Measurements from ENCODE around the gene TSKS. TPM values are rescaled to one million over a fixed set of nuclear protein-coding genes. Genes with fewer than 3 reads are reported as not detected.

Gene TSKS
- total RNA-seq, 4 donors from 2014 or later = 0.49 to 4.0 TPM; not detected in 2

DNA sequence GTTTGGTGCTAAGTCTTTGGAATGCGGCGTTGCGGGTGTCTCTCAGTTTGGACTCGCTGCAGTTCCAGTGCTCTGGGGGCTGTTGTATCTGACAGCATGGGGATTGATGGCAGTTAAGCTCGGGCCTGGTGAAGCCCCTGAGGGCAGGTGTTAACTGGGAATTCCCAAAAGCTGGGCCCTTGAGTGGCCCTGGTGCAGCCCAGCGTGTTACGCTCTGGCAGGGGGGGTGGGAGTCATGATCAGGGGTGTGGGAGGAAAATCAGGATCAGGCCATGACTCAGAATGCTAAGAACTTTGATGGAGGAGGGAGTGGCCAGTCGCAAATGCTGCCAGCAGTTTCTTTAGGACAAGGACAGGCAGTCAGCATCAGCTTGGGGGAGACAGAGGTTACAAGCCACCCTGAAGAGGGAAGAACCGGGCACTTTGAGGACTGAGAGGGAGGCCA, 23.3 kb upstream of the TSKS start:
- no peak for DNase-seq (ENCODE audit: low spot score in 2 of 2)
- intact Hi-C loops (cut with DNase I; ENCODE audit: low total_unique reads) = no loop called here
- H3K4me3 ChIP-seq (ENCODE audit: low read depth, poor library complexity, severe bottlenecking) = no peak overlapping the region
- TF ChIP-seq POLR2A (IDR thresholded peaks at IDR 0.05) = no peak
- TF ChIP-seq, protein P1, sequence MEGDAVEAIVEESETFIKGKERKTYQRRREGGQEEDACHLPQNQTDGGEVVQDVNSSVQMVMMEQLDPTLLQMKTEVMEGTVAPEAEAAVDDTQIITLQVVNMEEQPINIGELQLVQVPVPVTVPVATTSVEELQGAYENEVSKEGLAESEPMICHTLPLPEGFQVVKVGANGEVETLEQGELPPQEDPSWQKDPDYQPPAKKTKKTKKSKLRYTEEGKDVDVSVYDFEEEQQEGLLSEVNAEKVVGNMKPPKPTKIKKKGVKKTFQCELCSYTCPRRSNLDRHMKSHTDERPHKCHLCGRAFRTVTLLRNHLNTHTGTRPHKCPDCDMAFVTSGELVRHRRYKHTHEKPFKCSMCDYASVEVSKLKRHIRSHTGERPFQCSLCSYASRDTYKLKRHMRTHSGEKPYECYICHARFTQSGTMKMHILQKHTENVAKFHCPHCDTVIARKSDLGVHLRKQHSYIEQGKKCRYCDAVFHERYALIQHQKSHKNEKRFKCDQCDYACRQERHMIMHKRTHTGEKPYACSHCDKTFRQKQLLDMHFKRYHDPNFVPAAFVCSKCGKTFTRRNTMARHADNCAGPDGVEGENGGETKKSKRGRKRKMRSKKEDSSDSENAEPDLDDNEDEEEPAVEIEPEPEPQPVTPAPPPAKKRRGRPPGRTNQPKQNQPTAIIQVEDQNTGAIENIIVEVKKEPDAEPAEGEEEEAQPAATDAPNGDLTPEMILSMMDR (IDR thresholded peaks at IDR 0.05) = no peak
- WGBS, 2 donors = 51 to 53% methylated on average over 9 of the region's 9 CpGs

DNA sequence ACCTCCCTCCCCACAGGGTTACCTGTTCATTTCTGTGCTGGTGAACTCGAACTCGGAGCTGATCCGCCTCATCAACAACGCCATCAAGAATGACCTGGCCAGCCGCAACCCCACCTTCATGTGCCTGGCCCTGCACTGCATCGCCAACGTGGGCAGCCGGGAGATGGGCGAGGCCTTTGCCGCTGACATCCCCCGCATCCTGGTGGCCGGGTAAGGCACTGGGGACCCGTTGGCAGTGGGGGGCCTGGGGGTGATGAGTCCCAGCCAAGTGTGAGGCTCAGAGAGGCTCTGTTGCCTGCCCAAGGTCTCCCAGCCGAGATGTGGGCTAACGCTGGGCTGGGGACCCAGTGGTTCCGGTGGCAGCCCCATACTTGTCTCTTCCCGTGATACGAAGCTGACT, 19.4 kb upstream of the TSKS start:
- WGBS, 2 donors = 96% methylated on average over 14 to 18 of the region's 18 CpGs
- H3K4me3 ChIP-seq (ENCODE audit: low read depth, poor library complexity, severe bottlenecking) = no peak overlapping the region
- intact Hi-C loops (cut with DNase I; ENCODE audit: low total_unique reads) = no loop called here
- no peak for TF ChIP-seq POLR2A (IDR thresholded peaks at IDR 0.05)
- TF ChIP-seq, protein P1 (IDR thresholded peaks at IDR 0.05) = no peak
- no peak for DNase-seq (ENCODE audit: low spot score in 2 of 2)

DNA sequence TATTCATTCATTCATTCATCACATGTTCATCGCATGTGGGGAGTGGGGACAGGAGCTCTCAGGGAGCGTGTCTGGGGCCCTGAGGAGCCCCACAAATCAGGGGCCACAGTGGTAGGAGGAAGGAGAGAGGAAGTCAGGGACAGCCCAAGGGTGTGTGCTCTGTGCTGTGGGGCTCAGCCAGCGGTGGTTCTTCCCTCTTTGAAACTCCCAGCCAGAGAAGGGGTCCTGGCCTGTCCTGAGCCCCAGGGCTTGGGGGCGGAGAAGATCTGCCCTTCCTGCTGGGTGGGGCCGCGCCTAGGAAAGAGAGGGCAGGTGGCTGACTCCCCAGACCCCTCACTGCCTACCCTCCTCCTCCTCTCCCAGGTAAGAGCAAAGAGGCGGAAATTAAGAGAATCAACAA, 18.3 kb upstream of the TSKS start:
- TF ChIP-seq POLR2A (IDR thresholded peaks at IDR 0.05) = no peak
- TF ChIP-seq, protein P1 (IDR thresholded peaks at IDR 0.05) = no peak
- intact Hi-C loops (cut with DNase I; ENCODE audit: low total_unique reads) = no loop called here
- DNase-seq (ENCODE audit: low spot score in 2 of 2) = no peak
- 74 to 80% methylated on average over 7 of the region's 7 CpGs for WGBS, 2 donors
- H3K4me3 ChIP-seq (ENCODE audit: low read depth, poor library complexity, severe bottlenecking) = no peak overlapping the region

DNA sequence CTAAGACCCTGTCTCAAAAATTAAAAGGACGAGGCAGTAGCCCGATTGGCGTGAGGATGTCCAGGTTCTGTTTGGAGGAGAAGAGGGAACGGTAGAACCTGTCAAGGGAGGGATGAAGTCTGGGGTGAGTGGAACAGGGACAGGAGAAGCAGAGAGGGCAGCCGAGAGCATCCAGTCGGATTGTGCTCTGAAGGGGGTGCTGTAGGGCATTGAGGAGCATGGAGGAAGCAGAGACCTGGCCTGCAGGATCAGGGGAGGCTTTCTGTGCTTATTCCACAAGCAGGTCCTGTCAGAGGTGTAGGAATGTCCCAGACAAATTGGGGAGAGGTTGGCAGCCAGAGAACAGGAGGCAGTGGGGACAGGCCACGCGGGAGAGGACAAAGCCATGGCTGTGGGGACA, 17.8 kb upstream of the TSKS start:
- 82 to 90% methylated on average over 8 of the region's 8 CpGs for WGBS, 2 donors
- DNase-seq (ENCODE audit: low spot score in 2 of 2) = no peak
- no peak overlapping the region for H3K4me3 ChIP-seq (ENCODE audit: low read depth, poor library complexity, severe bottlenecking)
- intact Hi-C loops (cut with DNase I; ENCODE audit: low total_unique reads) = no loop called here
- TF ChIP-seq POLR2A (IDR thresholded peaks at IDR 0.05) = no peak
- TF ChIP-seq, protein P1 (IDR thresholded peaks at IDR 0.05) = no peak

DNA sequence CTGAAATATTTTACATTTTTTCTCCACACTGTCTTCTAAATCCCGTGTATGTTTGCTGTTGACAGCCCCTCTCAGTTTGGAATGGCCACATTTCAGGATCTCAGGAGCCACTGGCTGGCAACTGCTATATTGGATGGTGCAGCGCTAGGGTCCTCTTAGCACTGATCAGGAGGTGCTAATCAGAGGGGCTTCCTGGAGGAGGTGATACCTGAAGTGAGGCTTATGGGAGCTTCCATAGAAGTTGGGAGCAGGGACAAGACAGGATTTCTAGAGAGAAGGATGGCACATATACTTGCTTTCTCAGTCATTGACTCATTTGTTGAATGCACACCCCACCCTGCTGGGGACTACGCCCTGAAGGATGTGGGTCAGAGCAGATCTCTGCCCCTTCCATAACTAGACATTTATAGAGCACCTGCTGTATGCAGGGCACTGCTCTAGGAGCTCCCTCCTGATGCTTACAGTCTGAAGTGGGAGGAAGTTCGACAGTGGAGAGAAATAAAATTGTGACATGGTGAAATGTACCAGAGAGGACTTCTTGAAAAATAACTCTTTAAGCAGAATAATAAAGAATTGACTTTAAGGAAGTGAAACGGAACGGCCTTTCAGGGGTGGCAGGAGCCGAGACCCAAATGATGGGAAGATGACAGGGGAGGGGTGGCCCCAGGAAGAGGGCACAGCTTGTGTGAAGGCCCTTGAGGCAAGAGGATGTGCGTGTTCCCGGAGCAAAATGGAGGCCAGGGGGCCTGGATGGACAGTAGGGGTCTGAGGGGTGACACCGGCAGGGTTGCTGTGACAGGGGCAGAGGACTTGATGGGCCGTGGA, 16.8 kb upstream of the TSKS start:
- H3K4me3 ChIP-seq (ENCODE audit: low read depth, poor library complexity, severe bottlenecking) = no peak overlapping the region
- DNase-seq (ENCODE audit: low spot score in 2 of 2) = no peak
- TF ChIP-seq, protein P1 (IDR thresholded peaks at IDR 0.05) = no peak
- TF ChIP-seq POLR2A (IDR thresholded peaks at IDR 0.05) = no peak
- WGBS, 2 donors = 73 to 80% methylated on average over 11 of the region's 11 CpGs
- intact Hi-C loops (cut with DNase I; ENCODE audit: low total_unique reads) = no loop called here
